ENCODE data around the gene LYST. TPM values are rescaled to one million over a fixed set of nuclear protein-coding genes. Genes with fewer than 3 reads are reported as not detected.

The LYST gene
- total RNA-seq, 1 experiment from 2014 or later, result 1.7 TPM

DNA sequence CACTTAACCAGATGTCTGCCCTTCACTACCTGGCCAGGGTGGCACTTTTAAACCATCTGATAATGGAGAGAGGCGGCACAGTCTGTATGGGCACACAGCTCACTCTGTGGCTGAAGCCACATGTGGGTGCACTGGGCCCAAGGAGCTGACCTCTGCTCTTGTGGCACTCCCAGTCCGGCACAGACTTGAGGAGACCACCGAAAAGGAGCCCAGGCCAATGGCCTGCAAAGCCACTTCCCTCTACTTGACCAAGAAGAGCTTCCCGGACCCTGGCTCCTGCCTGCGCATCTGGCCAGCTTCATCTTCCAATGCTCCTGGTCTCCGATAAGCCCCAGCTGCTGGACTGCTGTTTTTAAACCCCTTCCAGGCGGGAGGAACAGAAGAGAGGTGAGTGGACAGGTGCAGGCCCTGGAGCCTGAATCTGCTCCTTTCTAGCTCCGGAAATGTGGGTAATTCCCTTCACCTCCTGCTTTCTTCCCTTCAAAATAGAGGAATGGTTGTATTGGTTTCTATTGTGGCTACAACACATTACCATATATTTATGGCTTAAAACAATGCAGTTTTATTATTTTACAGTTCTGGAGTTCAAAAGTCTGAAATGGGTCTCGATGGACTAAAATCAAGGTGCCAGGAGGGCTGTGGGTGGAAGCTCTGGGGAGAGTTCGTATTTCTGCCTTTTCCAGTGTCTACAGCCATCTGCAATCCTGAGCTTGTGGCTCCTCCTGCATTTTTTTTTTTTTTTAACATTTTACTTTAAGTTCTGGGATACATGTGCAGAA lies 228.8 kb downstream of the LYST start:
- H3K4me3 ChIP-seq (ENCODE audit: low read depth, low read length, poor library complexity, severe bottlenecking), result no peak overlapping the region
- intact Hi-C loops (cut with micrococcal nuclease; ENCODE audit: unreplicated experiment), result loop anchor here (10.0 kb wide), 1 partner anchor 123 kb away; no protein-coding TSS in a partner anchor
- no peaks in the 10 kb centered on the region for H3K36me3 ChIP-seq (ENCODE audit: insufficient read depth, low read length, poor library complexity, severe bottlenecking)
- no TSS peak for BruUV-seq (replicated peaks)
- POLR2A ChIA-PET (ENCODE audit: low non-redundant PET), result interaction anchor here (0.5 kb wide), 1 partner anchor 27 kb away, joined by 12 read pairs; no protein-coding TSS in a partner anchor
- no peaks in the 10 kb centered on the region for H3K27me3 ChIP-seq (replicated peaks; ENCODE audit: insufficient read depth, low read depth, low read length, poor library complexity)
- CTCF ChIA-PET, result no interaction called here
- no peak for TF ChIP-seq EZH2 (IDR thresholded peaks at IDR 0.05; ENCODE audit: borderline replicate concordance, low read depth, low read length, poor library complexity, severe bottlenecking)
- TF ChIP-seq, protein P1, sequence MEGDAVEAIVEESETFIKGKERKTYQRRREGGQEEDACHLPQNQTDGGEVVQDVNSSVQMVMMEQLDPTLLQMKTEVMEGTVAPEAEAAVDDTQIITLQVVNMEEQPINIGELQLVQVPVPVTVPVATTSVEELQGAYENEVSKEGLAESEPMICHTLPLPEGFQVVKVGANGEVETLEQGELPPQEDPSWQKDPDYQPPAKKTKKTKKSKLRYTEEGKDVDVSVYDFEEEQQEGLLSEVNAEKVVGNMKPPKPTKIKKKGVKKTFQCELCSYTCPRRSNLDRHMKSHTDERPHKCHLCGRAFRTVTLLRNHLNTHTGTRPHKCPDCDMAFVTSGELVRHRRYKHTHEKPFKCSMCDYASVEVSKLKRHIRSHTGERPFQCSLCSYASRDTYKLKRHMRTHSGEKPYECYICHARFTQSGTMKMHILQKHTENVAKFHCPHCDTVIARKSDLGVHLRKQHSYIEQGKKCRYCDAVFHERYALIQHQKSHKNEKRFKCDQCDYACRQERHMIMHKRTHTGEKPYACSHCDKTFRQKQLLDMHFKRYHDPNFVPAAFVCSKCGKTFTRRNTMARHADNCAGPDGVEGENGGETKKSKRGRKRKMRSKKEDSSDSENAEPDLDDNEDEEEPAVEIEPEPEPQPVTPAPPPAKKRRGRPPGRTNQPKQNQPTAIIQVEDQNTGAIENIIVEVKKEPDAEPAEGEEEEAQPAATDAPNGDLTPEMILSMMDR (conservative IDR thresholded peaks at IDR 0.05; ENCODE audit: low read depth, low read length), result no peak
- no peak for DNase-seq (ENCODE audit: low spot score)
- H3K27ac ChIP-seq (ENCODE audit: low read depth, low read length, poor library complexity, severe bottlenecking), result no peak overlapping the region
- no peaks in the 10 kb centered on the region for H3K9me3 ChIP-seq (ENCODE audit: low read depth, low read length, poor library complexity, severe bottlenecking)
- peaks cover 2% of the 10 kb centered on the region for H3K4me1 ChIP-seq (ENCODE audit: insufficient read depth, low read length, poor library complexity, severe bottlenecking)

DNA sequence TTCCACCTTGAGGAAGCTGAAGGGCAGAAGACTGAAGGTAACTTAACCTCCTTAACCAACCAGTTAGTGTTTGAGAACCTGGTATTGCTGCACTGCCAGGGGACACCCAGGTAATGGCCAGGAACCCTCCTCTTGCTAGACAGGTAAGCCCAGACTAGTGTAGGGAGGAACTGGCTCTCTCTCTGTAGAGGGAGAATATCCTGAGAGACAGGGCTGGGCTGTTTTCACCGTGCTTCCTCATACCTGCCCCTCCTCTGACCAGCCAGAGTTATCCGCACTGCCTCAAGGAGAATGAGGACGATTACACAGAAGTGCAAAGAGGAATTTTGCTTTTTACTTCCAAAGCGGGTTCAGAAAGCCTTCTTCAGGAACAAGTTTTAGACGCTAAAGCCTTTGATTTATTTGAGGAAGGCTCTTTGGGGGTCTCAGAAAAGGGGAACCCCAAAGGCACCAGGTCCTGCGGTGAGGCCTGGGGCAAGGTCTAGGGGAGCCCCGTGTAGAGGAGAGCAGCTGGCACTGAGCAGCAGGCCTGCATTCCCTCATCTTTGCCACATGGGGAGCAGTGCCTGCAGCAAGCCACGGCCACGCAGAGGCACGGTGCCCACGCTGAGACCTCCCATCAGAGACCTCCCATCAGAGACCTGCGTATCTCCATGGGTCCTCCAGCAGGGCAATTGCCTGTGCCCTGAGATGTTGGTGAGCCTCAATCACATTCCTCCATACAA lies 230.6 kb downstream of the LYST start:
- intact Hi-C loops (cut with micrococcal nuclease; ENCODE audit: unreplicated experiment), result loop anchor here (10.0 kb wide), 1 partner anchor 121 kb away; no protein-coding TSS in a partner anchor
- Histone ChIP-seq H3K9me3 (ENCODE audit: low read depth, low read length, poor library complexity, severe bottlenecking) (no peaks in the 10 kb centered on the region), H3K27me3 (replicated peaks; ENCODE audit: insufficient read depth, low read depth, low read length, poor library complexity) (no peaks in the 10 kb centered on the region), H3K4me1 (ENCODE audit: insufficient read depth, low read length, poor library complexity, severe bottlenecking) (peaks cover 6% of the 10 kb centered on the region), H3K4me3 (ENCODE audit: low read depth, low read length, poor library complexity, severe bottlenecking) (no peak overlapping the region), H3K36me3 (ENCODE audit: insufficient read depth, low read length, poor library complexity, severe bottlenecking) (no peaks in the 10 kb centered on the region), H3K27ac (ENCODE audit: low read depth, low read length, poor library complexity, severe bottlenecking) (no peak overlapping the region)
- no peak for DNase-seq (ENCODE audit: low spot score)
- ChIA-PET POLR2A (ENCODE audit: low non-redundant PET) (no interaction called here), CTCF (no interaction called here)
- BruUV-seq (replicated peaks), result no TSS peak
- TF ChIP-seq, protein P1 (conservative IDR thresholded peaks at IDR 0.05; ENCODE audit: low read depth, low read length), result 0 out of 2 replicates have a peak, but pooled peaks have one; percentile 16
- TF ChIP-seq EZH2 (IDR thresholded peaks at IDR 0.05; ENCODE audit: borderline replicate concordance, low read depth, low read length, poor library complexity, severe bottlenecking), result no peak

DNA sequence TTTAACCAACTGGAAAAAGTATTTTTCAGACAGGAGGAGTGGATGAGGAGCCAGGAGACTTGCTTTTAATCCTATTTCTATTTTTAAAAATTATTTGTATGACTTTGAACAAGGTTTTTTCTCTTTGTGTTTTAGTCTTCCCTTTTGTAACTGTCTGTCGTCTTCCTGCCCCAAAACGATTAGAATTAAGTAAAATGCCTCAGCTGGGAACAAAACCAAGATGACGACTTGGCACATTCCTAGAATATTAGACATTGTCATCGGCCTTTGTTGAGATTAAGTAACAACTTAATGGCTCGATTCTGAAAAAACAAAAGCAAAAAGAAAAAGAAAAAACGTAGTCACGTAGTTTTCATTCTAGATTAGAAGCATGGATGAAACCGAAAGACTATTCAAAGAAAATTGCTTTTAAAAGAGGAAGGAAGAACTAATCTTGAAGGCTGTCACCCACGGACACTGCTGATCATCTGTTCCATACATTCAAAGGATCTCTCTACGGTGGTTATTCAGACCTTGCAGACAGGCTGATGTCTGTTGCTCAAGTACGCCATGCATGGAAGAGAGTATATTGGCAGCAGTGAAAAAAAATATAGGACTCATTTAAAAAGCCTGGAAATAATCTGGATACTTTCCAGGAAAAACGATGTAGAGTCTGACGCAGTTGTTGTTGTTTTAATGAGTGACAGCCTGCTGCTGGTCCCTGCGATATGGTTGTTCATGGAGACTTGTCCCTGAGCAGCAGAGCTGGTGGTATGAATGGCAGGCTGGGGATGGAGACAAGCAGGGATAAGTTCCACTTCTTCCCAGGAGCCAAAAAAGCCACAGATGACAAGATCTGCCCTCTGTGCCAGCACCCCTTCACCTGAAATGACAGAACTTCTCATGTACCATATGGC lies 234.0 kb downstream of the LYST start:
- peak overlapping the region; percentile 30 for H3K4me3 ChIP-seq (ENCODE audit: low read depth, low read length, poor library complexity, severe bottlenecking)
- peaks cover 6% of the 10 kb centered on the region for H3K4me1 ChIP-seq (ENCODE audit: insufficient read depth, low read length, poor library complexity, severe bottlenecking)
- no peaks in the 10 kb centered on the region for H3K27me3 ChIP-seq (replicated peaks; ENCODE audit: insufficient read depth, low read depth, low read length, poor library complexity)
- peak overlapping the region; percentile 47 for H3K27ac ChIP-seq (ENCODE audit: low read depth, low read length, poor library complexity, severe bottlenecking)
- ChIA-PET CTCF (no interaction called here), POLR2A (ENCODE audit: low non-redundant PET) (no interaction called here)
- intact Hi-C loops (cut with micrococcal nuclease; ENCODE audit: unreplicated experiment), result loop anchor here (10.0 kb wide), 1 partner anchor 118 kb away; no protein-coding TSS in a partner anchor
- H3K36me3 ChIP-seq (ENCODE audit: insufficient read depth, low read length, poor library complexity, severe bottlenecking), result no peaks in the 10 kb centered on the region
- TF ChIP-seq, protein P1 (conservative IDR thresholded peaks at IDR 0.05; ENCODE audit: low read depth, low read length), result no peak
- TF ChIP-seq EZH2 (IDR thresholded peaks at IDR 0.05; ENCODE audit: borderline replicate concordance, low read depth, low read length, poor library complexity, severe bottlenecking), result no peak
- no TSS peak for BruUV-seq (replicated peaks)
- H3K9me3 ChIP-seq (ENCODE audit: low read depth, low read length, poor library complexity, severe bottlenecking), result no peaks in the 10 kb centered on the region
- peak; percentile 45 for DNase-seq (ENCODE audit: low spot score)
